Measurements from ENCODE around the gene TMOD1.
"Not testable (repeated sequence)": the region's sequence is repeated elsewhere in the genome, so short reads cannot be mapped to it uniquely, and the experiment has no call there.

The TMOD1 gene

GRCh38 chr9:97599314-97599846 is 97.9 kb downstream of the TMOD1 start:
- DNase-seq (ENCODE audit: low read depth): no peak

GRCh38 chr9:97600531-97601227 is 99.2 kb downstream of the TMOD1 start:
- no peak for DNase-seq (ENCODE audit: low read depth)

- DNase-seq (ENCODE audit: low read depth): no peak
Observed at GRCh38 chr9:97601228-97601898, 99.9 kb downstream of the TMOD1 start.

DNA sequence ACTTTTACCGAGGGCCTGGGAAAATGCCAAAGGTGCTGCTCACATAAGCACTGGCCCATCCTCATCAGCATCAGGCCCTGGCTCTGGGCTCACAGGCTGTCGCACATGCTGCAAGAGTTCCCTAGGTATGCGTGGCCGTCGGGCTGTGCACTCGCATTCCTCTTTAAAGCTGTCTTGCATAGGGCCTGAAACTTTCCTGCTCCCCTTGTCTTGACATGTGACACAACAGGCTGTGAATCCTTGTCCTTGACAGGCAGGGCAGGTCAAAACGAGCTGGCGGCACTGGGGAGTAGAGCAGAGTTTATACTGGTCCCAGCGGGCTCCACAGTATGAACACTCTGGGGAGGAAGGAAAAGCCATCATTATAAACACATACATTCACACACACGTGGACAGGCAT is 101.0 kb downstream of the TMOD1 start:
- DNase-seq (ENCODE audit: low read depth): no peak

DNA sequence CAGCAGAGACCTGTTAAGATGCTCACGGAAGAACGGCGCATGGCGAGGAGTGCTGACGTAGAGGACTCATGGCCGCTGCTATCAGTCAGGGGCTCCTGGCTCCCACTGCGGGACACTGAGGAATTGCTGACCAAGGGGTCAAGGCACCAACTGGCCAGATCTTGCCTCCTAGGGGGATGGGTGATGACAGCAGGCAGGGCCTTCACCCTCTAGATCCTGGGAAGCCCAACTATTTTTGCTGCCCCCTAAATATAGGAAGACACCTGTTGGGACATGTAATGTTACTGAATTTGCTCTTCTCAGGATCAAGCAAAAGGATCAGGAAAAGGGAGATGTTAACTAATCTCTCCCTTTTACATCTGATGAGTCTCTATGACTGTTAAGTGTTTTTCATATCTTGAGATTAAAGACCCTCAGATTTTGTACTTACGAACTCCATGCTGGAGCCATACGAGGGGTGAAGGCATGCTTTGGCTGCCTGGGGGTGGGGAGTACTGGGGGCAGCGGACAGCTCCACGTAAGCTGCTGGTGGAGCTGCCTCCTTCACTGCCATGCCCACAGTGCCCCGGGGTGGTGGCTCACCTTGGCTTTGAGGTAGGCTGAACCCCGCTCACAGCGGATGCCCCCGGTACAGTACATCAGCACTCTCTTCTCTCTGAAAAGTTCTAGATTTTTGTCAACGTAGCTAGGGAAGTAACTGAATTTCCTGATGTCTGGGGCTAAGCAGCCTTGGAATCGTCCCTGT is 103.6 kb downstream of the TMOD1 start:
- DNase-seq (ENCODE audit: low read depth): no peak

DNA sequence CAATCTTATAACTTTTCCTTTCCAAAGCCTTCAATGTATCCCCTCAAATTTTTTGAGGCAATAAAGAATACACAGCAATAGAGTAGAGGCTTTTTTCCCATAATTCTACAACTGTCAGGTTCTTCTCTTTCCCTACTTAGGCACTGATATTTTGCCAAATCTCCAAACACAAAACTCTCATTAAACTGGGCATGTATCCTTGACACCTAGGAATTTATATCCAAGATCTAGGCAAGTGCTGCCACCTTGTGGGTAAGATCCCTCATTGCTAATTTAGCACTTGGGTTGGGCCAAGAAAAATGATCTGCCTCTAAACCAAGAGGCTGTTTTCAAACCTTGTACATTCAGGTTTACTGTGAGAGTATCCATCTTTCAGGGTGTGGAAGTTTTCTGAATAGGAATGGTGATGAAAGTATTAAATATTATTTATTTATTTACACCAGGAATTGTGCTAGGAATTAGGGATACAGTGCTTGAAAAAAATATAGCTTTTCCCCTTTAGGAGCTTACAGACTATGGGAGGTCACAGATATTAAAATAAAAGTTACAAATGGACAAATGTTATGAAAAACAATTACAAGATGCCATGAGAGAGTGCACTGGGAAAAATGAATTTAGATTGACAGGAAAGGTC is 114.1 kb downstream of the TMOD1 start:
- peak; percentile 73 for DNase-seq (ENCODE audit: low read depth)

DNA sequence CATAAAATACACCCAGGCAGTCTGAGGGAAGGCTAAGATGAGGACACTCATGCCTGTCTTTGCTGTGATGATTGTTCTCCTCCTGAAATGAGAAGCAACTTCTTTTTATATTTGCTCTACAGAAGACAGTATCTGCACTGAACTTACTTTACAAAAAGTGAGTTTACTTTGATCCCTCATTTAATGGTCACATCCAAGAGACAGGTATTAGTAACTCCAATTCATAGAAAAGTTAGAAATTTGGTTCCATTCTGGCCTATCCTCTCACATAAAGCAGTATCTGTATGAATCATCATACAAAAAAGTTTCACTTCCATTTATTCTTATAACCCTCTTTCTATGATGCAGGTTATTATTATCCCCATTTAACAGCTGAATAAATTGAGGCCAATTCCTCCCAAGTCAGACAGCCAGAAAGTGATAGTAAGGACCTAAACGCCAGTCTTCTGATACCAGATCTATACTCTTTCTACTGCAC is 116.5 kb downstream of the TMOD1 start:
- DNase-seq (ENCODE audit: low read depth): no peak

- not testable (repeated sequence) for DNase-seq (ENCODE audit: low read depth)
Observed at GRCh38 chr9:97620063-97620462, 118.6 kb downstream of the TMOD1 start.

GRCh38 chr9:97622483-97622882 is 121.0 kb downstream of the TMOD1 start:
- not testable (repeated sequence) for DNase-seq (ENCODE audit: low read depth)

DNA sequence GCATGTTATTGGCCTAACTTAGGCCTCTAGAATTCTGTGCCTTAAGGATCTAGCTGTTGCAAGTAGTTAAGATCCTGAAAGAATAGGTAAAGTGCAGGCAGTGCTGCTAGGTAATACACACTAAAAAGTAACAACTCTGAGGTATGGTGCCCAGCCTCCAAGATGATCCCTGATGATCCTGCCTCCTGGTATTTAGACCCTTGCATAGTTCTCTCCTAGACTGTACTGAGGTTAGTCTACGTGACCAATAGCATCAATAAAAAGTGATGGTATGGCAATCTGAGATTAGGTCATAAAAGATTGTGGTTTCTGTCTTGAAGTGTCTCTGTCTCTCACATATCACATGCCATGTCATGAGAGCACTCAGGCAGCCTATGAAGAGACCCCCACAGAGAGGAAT is 122.5 kb downstream of the TMOD1 start:
- DNase-seq (ENCODE audit: low read depth): no peak

DNA sequence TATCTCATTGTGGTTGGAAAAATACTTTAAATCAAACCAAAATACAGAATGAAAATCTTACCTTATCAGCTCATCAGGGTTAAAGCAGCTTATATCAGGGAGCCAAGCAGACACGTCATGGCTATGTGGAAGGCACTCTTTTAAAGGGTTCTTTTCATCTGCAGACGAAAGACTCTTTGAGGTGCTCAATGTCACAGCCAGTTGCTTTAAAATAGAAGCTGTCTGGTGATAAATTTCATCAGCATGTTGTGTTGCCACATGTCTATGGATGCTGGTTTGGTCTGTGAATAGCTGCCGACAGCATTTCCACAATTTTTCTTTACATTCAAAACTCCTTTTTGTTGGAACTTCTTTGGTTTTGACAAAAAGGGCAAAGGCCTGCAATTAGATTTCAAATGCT is 124.2 kb downstream of the TMOD1 start:
- DNase-seq (ENCODE audit: low read depth): no peak

GRCh38 chr9:97627624-97628023 is 126.2 kb downstream of the TMOD1 start:
- DNase-seq (ENCODE audit: low read depth): no peak

DNA sequence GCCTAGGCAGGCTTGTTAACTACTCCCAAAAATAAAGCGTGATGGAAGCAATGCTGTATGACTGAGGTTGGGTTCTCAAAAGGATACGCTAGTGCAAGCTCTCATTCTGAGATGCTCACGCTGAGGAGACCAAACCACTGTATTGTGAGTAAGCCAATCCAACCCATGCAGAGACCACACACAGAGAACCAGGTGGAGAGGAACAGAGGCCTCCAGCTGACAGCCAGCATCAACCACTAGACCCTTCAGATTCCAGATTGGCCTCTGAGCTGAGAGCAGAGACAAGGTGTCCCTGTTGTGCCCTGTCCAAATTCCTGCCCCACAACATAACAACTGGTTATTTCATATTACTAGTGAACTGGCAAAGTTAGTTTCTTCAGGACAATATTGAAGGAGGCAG is 127.2 kb downstream of the TMOD1 start:
- no peak for DNase-seq (ENCODE audit: low read depth)

DNA sequence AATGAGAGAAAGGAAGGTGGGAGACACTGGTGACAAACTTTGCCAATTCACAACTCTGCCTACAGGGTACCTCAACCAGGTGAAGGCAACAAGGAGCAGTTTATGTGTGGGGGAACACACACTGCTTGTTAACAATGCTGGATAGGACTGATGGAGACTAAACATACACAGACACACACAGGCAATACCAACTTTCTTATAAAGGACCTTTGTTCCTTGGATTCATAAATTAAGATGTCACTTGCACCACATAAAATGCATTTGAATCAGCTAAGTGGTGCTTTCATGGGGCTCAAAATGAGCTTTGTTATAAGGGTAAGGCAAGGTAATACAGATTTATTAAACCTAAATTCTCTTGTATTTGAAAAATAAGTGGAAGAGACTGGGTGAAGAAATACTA is 127.7 kb downstream of the TMOD1 start:
- no peak for DNase-seq (ENCODE audit: low read depth)

DNA sequence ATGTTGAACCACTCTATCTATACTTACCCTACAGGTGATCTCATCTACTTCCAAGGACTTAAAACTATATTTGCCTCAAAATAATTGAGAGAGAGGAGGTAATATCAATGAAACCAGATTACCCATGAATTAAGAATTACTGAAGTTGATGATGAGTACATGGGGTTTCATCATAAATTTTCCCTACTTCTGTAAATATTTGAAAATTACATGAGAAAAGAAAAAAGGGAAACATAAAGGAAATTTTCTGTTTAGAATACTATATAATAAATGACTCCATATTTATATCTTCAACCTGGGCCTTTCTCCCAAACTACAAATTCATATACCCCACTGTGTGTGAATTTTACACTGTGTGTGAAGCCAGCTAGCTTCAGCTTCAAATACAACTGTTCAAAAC is 129.1 kb downstream of the TMOD1 start:
- no peak for DNase-seq (ENCODE audit: low read depth)

- DNase-seq (ENCODE audit: low read depth): peak; percentile 79
Observed at GRCh38 chr9:97632248-97632984, 130.9 kb downstream of the TMOD1 start.

DNA sequence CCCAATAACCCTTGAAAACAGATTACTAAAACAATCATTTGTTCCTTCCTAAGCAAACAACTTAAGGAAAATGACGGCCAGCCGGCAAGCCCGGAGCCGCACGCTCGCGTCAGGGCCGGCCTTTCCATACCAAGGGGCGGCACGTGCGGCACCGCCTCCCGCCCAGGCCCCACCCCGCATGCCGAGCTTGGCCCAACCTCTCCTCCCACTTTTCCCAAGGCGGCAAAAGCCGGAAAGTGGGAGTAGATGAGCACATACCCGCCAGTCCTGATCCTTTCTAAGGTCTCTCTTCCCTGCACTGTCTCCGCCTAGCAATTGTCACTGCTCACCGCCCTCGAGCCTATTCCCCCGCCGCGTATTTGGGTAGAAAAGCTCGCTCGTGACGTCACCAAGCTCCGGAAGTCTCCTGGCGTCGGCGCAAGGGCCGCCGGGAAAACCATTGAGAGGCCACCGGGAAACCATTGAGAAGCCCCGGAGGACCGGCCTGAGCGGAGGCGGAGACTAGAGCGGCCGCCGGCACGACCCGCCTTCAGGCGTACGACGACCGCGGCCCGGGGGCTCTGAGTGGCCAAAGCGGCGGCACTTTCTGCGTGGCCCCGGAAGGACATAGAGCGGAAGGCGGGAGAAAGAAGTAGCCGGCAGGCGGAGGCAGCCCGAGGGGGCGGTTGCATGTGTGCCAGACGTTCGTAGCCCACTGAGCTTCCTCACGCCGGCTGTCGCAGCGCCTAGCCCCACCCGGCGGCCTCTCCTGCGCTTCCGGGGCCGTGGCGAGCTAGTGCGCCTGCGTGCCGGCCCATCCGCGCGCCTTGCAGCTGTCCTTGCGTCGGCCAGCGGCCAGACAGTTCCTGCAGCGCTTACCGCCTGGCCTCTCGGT is 131.8 kb downstream of the TMOD1 start, which contains the start of the genes NCBP1 and TSTD2:
NCBP1 (plus strand) TSS at position 837 of the 874 bp plus-strand sequence. CDS start 61 bp downstream, outside the sequence.
TSTD2 (minus strand) TSS at position 384 of the 874 bp plus-strand sequence. CDS start 5,806 bp downstream, outside the sequence.
- peak; percentile 98 for DNase-seq (ENCODE audit: low read depth)

DNA sequence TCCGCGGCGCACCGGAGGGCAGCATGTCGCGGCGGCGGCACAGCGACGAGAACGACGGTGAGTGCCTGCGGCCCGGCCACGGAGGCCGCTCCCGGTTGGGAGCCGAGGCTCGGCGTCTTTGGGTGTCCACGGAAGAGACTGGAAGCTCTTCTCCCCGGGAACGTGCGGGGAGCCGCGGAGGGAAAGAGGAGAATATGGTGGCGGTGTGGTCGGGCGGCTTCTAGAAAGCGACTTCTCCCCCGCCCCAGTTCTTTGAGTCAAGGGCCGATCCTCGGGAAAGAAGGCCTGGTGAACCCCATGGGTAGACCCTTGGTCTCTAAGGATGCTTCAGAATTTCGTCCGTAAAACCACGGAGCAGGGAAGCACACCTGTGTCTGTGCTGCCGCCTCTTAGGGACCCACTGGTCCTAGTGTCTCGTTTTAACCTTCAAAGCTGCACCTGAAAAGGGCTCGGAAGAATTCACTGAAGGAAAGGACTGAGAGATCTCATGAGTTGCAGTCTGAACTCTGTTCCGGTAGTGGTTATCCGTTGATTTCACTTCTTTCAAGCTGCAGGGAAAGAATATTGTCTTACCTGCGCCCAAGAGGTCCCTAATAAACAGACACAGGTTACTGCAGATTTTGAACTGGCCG is 132.5 kb downstream of the TMOD1 start:
- no peak for DNase-seq (ENCODE audit: low read depth)

GRCh38 chr9:97635026-97635425 is 133.6 kb downstream of the TMOD1 start:
- no peak for DNase-seq (ENCODE audit: low read depth)

DNA sequence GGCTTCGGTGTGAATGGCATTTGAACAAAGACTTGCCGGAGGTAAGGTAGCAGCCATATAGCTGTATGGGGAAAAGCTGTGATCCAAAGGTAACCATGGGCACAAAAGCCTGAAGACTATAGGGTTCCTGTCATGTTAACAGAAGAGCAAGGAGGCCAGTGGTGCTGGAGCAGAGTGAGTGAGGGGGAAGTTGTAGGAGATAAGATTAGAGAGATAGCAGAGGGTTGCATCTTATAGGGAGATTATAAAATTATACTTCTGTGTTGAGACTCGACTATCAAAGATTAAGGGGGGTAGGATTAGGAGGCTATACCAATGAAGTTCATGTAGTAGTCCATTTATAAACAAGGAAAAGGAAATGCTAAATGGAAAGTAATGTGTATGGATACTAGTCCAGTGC is 135.4 kb downstream of the TMOD1 start:
- no peak for DNase-seq (ENCODE audit: low read depth)
